Body of pancreas (tissue), 4 donors: ENCODE measurements around the gene TSPAN4.

ENCODE experiments used
- CTCF ChIP-seq, 7 experiments: fragments of 450-650 bp in 4 of 7; fragments of 200-600 bp in 3 of 7; sonication (generic) in 3 of 7; IDR thresholded peaks; one replicate each; pipeline ENCODE4 v1.5.1; 2016 to 2019; ENCODE audit warnings: antibody characterized with exemption in 7 of 7
- POLR2A ChIP-seq, 3 donors: fragments of 450-650 bp; IDR thresholded peaks; one replicate each; pipeline ENCODE4 v1.6.1; 2016; ENCODE audit warnings: antibody characterized with exemption in 3 of 3, mild to moderate bottlenecking in 2 of 3

GRCh38 chr11:907668-908067 lies 65.0 kb downstream of the TSPAN4 start:
- no peak for TF ChIP-seq POLR2A (IDR thresholded peaks at IDR 0.05)
- TF ChIP-seq CTCF (IDR thresholded peaks at IDR 0.05) = no peak
